A549 (cell line): ENCODE data around the gene KNDC1. TPM values are rescaled to one million over a fixed set of nuclear protein-coding genes. Genes with fewer than 3 reads are reported as not detected.

Source experiments
- ATAC-seq, 2 experiments: fragments of 200-7000 bp in 1 of 2; fragments of >200 bp in 1 of 2; cut with Nextera tagmentation in 1 of 2; cut with Tn5 transposase in 1 of 2; 3 replicates each; pipeline versions ENCODE4 v1.8.0 to v1.9.1; 2018 to 2020; ENCODE audit warnings: mild to moderate bottlenecking in 1 of 2, moderate library complexity in 1 of 2
- CTCF ChIA-PET: fragments of 300-600 bp; sonication (Branson Sonifier 250); formaldehyde crosslinking; extraction: SDS; loops from one replicate; lab custom pipeline; 2021; ENCODE audit warnings: antibody characterized with exemption, inconsistent platforms; lab: Yijun Ruan, JAX
- POLR2A ChIA-PET: fragments of 350-600 bp; formaldehyde crosslinking; extraction: SDS; loops from one replicate; lab custom pipeline; 2021; ENCODE audit warnings: antibody characterized with exemption, inconsistent platforms; lab: Yijun Ruan, JAX
- DNase-seq, 2 experiments: peaks; one replicate each; pipeline versions ENCODE4 v3.0.0 to v3.0.0-alpha.2; 2011 to 2016; ENCODE audit warnings: low read depth in 1 of 2, low spot score in 1 of 2
- FAIRE-seq: peaks from 2 replicates; lab custom pipeline; 2011; peaks lifted over from hg19 to GRCh38; lab: Jason Lieb, UNC
- H3K27ac ChIP-seq, 2 experiments: fragments of >200 bp; sonication (Bioruptor Twin); formaldehyde crosslinking; 3 replicates each; pipeline ENCODE4 v1.5.1; 2016 to 2017
- H3K4me1 ChIP-seq: fragments of >200 bp; sonication (Bioruptor Twin); formaldehyde crosslinking; 3 replicates; pipeline ENCODE4 v1.6.1; 2016
- H3K4me2 ChIP-seq: fragments of >200 bp; sonication (Bioruptor Twin); formaldehyde crosslinking; 3 replicates; pipeline ENCODE4 v1.6.1; 2016
- H3K4me3 ChIP-seq: fragments of >200 bp; sonication (Bioruptor Twin); formaldehyde crosslinking; 3 replicates; pipeline ENCODE4 v1.5.1; 2016
- H3K9me3 ChIP-seq: fragments of >200 bp; sonication (Bioruptor Twin); formaldehyde crosslinking; 3 replicates; pipeline ENCODE4 v1.6.1; 2016
- CHD4 ChIP-seq: fragments of 200-600 bp; sonication (generic); IDR thresholded peaks from 2 replicates; pipeline ENCODE4 v1.6.1; 2016; ENCODE audit warnings: antibody characterized with exemption, mild to moderate bottlenecking, borderline replicate concordance
- EP300 ChIP-seq, 2 experiments: fragments of >200 bp; sonication (Bioruptor Twin); formaldehyde crosslinking; IDR thresholded peaks; 2 replicates in 1 of 2; 3 replicates in 1 of 2; pipeline ENCODE4 v1.6.1; 2016 to 2017
- ESRRA ChIP-seq: fragments of 150-350 bp; IDR thresholded peaks from 2 replicates; pipeline ENCODE4 v1.6.1; 2014; ENCODE audit warnings: mild to moderate bottlenecking, low read length, borderline replicate concordance
- HEYL ChIP-seq: fragments of 250-450 bp; sonication (Bioruptor Pico); IDR thresholded peaks from 2 replicates; pipeline ENCODE4 v1.8.0; 2021; ENCODE audit warnings: mild to moderate bottlenecking, moderate library complexity
- HOXA7 ChIP-seq: fragments of 250-450 bp; sonication (Bioruptor Pico); IDR thresholded peaks from 2 replicates; pipeline ENCODE4 v1.5.0; 2020; ENCODE audit warnings: mild to moderate bottlenecking, moderate library complexity
- JUN ChIP-seq, 2 experiments: fragments of >200 bp; sonication (Bioruptor Twin); formaldehyde crosslinking; IDR thresholded peaks; 2 replicates in 1 of 2; 3 replicates in 1 of 2; pipeline ENCODE4 v1.6.1; 2016 to 2017
- JUNB ChIP-seq: fragments of >200 bp; sonication (Bioruptor Twin); formaldehyde crosslinking; IDR thresholded peaks from 2 replicates; pipeline ENCODE4 v1.6.1; 2016
- NPAS2 ChIP-seq: fragments of 250-450 bp; sonication (Bioruptor Pico); IDR thresholded peaks from 2 replicates; pipeline ENCODE4 v1.8.0; 2022; ENCODE audit warnings: mild to moderate bottlenecking, moderate library complexity, borderline replicate concordance
- POLR2A ChIP-seq: IDR thresholded peaks from 2 replicates; pipeline ENCODE4 v1.6.1; 2012; ENCODE audit warnings: mild to moderate bottlenecking, low read length
- POLR2AphosphoS2 ChIP-seq: conservative IDR thresholded peaks from 2 replicates; pipeline ENCODE4 v1.6.1; 2012; ENCODE audit warnings: low read length, improper control_type of control experiment, inconsistent platforms
- RARB ChIP-seq: fragments of 250-450 bp; sonication (Bioruptor Pico); IDR thresholded peaks from 2 replicates; pipeline ENCODE4 v1.8.0; 2021; ENCODE audit warnings: mild to moderate bottlenecking, moderate library complexity
- RNF2 ChIP-seq: fragments of 200-600 bp; sonication (generic); IDR thresholded peaks from 2 replicates; pipeline ENCODE4 v1.6.1; 2016; ENCODE audit warnings: low read depth, mild to moderate bottlenecking, antibody characterized with exemption, moderate library complexity, borderline replicate concordance
- TFCP2L1 ChIP-seq: fragments of 250-450 bp; sonication (Bioruptor Pico); IDR thresholded peaks from 2 replicates; pipeline ENCODE4 v1.5.0; 2021; ENCODE audit warnings: mild to moderate bottlenecking
- ZFP36 ChIP-seq: fragments of 450-650 bp; IDR thresholded peaks from 2 replicates; pipeline ENCODE4 v1.6.1; 2014; ENCODE audit warnings: borderline replicate concordance; ENCODE audit not compliant: partially characterized antibody
- WGBS: methylation state at CpG from one replicate; pipeline ENCODE4 v1.1.6; 2017; ENCODE audit errors: missing lambda C conversion rate; 5-methylcytosine and 5-hydroxymethylcytosine counted together
- polyA plus RNA-seq, 4 experiments: library from polyadenylated mRNA; depleted of rRNA in 3 of 4; stranded (reverse); fragments of >200 nt; fragmentation: RNase III in 1 of 4; extraction: RNeasy Plus Mini Kit Qiagen cat#74134 plus additional on column Dnase treatment in 1 of 4; gene quantifications; 2 replicates in 3 of 4; 3 replicates in 1 of 4; pipeline ENCODE4 v1.2.3, GENCODE V29; 2011 to 2017
- TF ChIP-seq, protein P1 (sequence below): fragments of >200 bp; sonication (Bioruptor Twin); formaldehyde crosslinking; IDR thresholded peaks from 2 replicates; pipeline ENCODE4 v1.6.1; 2016
- TF ChIP-seq, protein P2 (sequence below): fragments of 450-650 bp; IDR thresholded peaks from 2 replicates; pipeline ENCODE4 v1.6.1; 2014; ENCODE audit warnings: antibody characterized with exemption
- TF ChIP-seq, protein P3 (sequence below): IDR thresholded peaks from 2 replicates; pipeline ENCODE4 v1.6.1; 2012; ENCODE audit warnings: low read depth, borderline replicate concordance
- TF ChIP-seq, protein P4 (sequence below): fragments of 250-450 bp; sonication (Bioruptor Pico); IDR thresholded peaks from 2 replicates; pipeline ENCODE4 v1.5.0; 2021; ENCODE audit warnings: mild to moderate bottlenecking, moderate library complexity, borderline replicate concordance
- TF ChIP-seq, protein P5 (sequence below): fragments of 150-350 bp; IDR thresholded peaks from 2 replicates; pipeline ENCODE4 v1.6.1; 2014; ENCODE audit warnings: low read depth, mild to moderate bottlenecking, low read length

Gene KNDC1
- polyA plus RNA-seq, 2 of the 4 experiments (the other 2 are of a cell fraction), result 0.56 to 0.63 TPM

DNA sequence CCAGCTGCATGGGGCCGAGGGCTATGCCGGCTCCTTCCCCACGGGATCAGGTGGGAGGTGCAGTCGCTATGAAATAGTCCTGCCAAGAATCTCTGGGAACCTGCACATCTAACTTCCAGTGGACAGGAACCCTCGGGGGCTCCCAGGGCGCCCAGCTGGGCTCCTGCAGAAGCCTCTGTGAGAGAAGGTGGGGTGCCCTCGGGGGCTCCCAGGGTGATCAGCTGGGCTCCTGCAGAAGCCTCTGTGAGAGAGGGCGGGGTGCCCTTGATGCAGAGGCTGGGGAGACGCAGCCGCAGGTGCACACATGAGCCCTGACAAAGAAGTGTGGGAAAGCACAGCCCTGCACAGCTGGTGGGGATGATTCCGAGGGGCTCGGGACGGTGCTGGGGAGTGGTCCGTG, 83.6 kb downstream of the KNDC1 start:
- ChIA-PET CTCF (no interaction called here), POLR2A (no interaction called here)
- ATAC-seq, result no peak
- H3K4me1 ChIP-seq, result peaks cover 8% of the 10 kb centered on the region
- no peak for DNase-seq
- 69% methylated on average over 9 of the region's 14 CpGs for WGBS
- no peak overlapping the region for H3K4me2 ChIP-seq
- no peak for FAIRE-seq
- no peak overlapping the region for H3K27ac ChIP-seq
- no peak overlapping the region for H3K4me3 ChIP-seq
- TF ChIP-seq ZFP36, result no peak
- TF ChIP-seq POLR2AphosphoS2, result no peak
- no peak for TF ChIP-seq HEYL (CRISPR knock-in tag)
- TF ChIP-seq, protein P1, sequence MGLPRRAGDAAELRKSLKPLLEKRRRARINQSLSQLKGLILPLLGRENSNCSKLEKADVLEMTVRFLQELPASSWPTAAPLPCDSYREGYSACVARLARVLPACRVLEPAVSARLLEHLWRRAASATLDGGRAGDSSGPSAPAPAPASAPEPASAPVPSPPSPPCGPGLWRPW, result no peak
- TF ChIP-seq JUN (IDR thresholded peaks at IDR 0.05), result no peak
- TF ChIP-seq, protein P2, sequence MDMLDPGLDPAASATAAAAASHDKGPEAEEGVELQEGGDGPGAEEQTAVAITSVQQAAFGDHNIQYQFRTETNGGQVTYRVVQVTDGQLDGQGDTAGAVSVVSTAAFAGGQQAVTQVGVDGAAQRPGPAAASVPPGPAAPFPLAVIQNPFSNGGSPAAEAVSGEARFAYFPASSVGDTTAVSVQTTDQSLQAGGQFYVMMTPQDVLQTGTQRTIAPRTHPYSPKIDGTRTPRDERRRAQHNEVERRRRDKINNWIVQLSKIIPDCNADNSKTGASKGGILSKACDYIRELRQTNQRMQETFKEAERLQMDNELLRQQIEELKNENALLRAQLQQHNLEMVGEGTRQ, result no peak
- no peak for TF ChIP-seq RNF2
- no peak for TF ChIP-seq POLR2A
- H3K9me3 ChIP-seq, result no peaks in the 10 kb centered on the region

DNA sequence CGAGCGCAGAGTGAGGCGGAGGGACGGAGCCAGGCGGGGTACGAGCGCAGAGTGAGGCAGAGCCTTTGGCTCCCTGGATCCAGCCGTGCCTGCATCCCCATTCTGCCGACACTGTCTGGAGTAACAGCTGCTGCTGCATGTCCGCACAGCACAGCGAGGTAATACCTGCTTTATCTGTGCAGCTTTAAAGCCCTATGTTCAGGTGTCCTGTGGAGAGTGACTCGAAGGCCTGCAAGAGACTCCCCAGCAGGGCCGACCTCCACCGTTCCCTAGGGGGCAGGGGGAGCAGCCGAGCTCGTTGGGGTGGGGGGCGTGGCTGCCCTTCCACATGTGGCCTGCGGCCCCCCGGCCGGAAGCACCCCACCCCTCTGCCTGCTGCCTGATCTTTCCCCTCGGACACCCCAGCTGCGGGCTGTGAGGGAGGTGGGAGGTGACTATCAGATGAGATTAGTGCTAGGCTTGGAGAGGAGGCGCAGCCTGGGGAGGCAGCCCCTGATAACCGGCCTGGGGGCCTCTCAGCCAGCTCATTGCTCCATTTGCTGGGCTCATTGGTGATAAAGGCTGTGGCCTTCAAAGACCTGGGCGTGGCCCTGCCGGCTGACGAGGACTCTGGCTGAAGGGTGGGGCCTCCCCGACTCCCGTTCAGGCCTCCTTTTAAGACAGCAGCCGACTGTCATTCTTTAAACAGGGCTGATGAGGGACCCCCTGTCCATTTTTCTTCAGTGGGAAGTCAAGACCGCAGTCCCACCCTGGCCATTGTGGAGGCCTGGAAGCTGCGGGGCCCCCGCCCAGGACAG, 85.6 kb downstream of the KNDC1 start:
- CTCF ChIA-PET, result interaction anchor here (1.0 to 3.7 kb wide), 4 partner anchors 10 to 121 kb away, joined by 3 to 39 read pairs (median 6); no protein-coding TSS in a partner anchor
- H3K9me3 ChIP-seq, result no peaks in the 10 kb centered on the region
- WGBS, result 75% methylated on average over 21 of the region's 33 CpGs
- no peak overlapping the region for H3K4me3 ChIP-seq
- peak overlapping the region in 1 of 2 experiments; percentile 71; a peak in 3 of 6 replicates for H3K27ac ChIP-seq
- DNase-seq, result peak in 1 of 2 experiments; percentile 37
- no peak for FAIRE-seq
- H3K4me2 ChIP-seq, result peak overlapping the region; percentile 5; the same call in 2 of the 3 replicates
- ATAC-seq, result peak in 1 of 2 experiments; percentile 7; a peak in 1 of 6 replicates
- TF ChIP-seq NPAS2, result no peak
- no peak for TF ChIP-seq CHD4
- TF ChIP-seq, protein P1, result no peak
- no peak for TF ChIP-seq ESRRA
- TF ChIP-seq HOXA7, result no peak
- TF ChIP-seq RARB, result no peak
- no peak for TF ChIP-seq EP300 (IDR thresholded peaks at IDR 0.05)
- TF ChIP-seq JUNB, result no peak
- TF ChIP-seq, protein P3, sequence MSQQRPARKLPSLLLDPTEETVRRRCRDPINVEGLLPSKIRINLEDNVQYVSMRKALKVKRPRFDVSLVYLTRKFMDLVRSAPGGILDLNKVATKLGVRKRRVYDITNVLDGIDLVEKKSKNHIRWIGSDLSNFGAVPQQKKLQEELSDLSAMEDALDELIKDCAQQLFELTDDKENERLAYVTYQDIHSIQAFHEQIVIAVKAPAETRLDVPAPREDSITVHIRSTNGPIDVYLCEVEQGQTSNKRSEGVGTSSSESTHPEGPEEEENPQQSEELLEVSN, result no peak
- TF ChIP-seq TFCP2L1, result no peak
- TF ChIP-seq, protein P4, sequence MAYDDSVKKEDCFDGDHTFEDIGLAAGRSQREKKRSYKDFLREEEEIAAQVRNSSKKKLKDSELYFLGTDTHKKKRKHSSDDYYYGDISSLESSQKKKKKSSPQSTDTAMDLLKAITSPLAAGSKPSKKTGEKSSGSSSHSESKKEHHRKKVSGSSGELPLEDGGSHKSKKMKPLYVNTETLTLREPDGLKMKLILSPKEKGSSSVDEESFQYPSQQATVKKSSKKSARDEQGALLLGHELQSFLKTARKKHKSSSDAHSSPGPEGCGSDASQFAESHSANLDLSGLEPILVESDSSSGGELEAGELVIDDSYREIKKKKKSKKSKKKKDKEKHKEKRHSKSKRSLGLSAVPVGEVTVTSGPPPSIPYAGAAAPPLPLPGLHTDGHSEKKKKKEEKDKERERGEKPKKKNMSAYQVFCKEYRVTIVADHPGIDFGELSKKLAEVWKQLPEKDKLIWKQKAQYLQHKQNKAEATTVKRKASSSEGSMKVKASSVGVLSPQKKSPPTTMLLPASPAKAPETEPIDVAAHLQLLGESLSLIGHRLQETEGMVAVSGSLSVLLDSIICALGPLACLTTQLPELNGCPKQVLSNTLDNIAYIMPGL (CRISPR knock-in tag), result no peak
- TF ChIP-seq, protein P5, sequence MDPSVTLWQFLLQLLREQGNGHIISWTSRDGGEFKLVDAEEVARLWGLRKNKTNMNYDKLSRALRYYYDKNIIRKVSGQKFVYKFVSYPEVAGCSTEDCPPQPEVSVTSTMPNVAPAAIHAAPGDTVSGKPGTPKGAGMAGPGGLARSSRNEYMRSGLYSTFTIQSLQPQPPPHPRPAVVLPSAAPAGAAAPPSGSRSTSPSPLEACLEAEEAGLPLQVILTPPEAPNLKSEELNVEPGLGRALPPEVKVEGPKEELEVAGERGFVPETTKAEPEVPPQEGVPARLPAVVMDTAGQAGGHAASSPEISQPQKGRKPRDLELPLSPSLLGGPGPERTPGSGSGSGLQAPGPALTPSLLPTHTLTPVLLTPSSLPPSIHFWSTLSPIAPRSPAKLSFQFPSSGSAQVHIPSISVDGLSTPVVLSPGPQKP, result no peak
- TF ChIP-seq, all 56 proteins: peak for 0
- H3K4me1 ChIP-seq, result peaks cover 8% of the 10 kb centered on the region
- POLR2A ChIA-PET, result no interaction called here
